Superior temporal gyrus (tissue), 1 donor: ENCODE results near the gene KAZN.

Experiments
- DNase-seq: peaks from one replicate; pipeline ENCODE4 v3.0.0-alpha.2; 2016; ENCODE audit errors: extremely low spot score

The KAZN gene

DNA sequence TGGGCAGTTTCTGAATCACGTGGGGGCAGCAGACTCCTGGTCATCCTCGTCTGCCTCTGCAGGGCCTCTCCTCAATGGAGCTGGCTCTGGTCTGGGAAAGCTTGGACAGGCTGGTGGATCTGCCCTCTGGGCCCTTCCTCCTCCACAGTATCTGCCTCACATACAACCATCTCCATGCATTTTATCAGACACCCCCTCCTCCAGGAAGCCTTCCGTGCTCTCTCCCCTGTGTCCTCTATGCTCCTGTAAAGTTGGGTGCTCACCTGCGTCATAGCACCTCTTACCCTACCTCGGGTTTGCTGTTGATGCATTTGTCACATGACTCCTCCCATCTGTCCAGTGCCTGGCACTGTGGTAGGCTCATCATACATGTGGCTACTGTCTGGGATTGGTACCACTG, 459.3 kb downstream of the KAZN start:
- no peak for DNase-seq

DNA sequence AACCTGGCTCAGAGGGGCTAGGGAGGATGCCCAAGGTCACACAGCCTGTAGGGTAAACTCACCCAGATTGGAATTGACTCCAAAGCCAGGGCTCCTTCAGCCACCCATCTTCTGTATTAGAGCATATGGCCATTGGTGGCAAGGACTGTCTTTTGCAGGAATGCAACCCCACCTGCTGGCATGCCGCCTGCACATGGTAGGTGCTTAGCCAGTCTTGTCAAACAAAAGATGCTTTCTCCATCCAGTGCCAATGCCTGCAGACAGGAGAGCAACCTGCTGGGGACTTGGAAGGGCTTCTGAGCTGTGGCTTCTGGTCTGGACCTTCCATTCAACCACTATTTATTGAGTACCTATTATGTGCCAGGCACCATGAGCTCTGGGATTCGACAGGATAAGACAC, 459.8 kb downstream of the KAZN start:
- no peak for DNase-seq

DNA sequence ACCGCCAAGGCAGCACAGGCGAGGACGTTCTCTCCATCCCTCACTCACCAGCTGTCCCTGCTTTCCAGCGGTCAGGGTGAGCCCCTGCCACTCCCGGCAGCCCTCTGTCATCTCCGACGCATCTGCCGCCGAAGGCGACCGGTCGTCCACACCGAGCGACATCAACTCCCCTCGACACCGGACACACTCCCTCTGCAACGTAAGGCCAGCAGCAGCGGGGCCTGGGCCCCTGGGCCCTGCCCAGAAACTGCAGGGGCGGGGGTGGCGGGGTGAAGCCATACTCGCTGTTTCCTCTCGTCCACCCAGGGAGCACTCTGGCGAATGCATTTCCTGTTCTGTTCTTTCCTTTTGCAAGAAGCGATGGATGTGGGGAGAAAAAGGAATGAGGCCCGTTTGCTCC, 461.6 kb downstream of the KAZN start:
- no peak for DNase-seq

DNA sequence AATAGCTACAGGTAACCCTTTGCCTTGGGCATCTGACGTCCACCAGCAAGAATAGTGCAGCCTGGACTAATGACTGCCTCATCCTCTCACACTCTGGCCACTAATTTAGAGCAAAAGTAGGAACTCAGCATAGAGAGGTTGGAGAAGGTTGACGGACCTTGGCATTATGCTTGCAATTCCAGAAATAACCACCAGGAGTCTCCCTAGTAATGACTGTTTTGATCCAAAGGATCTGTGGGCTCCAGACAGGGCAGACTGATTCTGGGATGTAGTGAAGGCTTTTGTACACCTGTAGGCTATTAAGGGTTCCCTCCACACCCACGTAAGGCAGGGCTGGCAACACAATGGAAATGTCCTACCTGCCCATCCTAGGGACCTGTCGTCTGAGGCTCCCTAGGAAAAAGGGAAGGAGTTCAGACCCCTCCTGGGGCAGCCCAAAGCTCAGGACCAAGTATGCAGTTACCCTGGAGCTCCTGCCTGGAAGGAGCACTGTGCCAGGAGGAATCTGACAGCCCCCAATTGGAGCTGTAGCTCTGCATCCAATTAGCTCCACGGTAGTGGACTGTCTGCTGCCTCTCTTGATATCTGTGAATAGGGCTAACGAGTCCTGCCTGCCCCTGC, 464.1 kb downstream of the KAZN start:
- DNase-seq, result no peak

DNA sequence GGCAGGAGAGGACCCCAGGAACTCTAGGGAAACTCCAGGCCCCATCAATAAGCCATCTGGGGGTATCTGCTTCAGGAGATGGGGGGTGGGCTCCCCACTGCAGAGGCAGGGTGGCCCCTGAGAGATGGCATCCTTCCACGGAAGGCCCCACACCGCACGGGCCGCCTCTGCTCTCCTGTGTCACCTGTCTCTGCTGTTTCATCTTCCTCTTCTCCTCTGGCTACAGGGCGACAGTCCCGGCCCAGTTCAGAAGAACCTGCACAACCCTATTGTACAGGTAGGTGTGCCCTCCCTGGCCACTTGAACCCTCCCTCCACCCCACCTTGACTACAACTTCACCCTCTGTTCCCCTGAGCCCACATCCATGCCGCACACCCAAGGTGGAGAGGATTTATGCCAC, 464.9 kb downstream of the KAZN start:
- DNase-seq, result no peak

DNA sequence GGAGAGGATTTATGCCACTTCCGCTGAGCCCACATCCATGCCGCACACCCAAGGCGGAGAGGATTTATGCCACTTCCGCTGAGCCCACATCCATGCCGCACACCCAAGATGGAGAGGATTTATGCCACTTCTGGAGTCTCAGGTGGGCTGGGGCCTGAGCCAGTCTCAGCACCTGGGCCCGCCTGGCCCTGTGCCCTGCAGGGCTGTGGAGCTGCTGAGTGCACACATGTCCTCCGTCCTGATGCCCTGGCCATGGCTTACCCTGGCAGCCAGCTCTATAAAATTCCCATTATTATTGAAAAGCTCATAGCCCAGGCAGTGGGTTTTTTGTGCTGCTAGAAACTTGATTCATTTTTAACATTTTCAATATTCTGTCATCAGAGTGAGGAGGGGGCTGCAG, 465.3 kb downstream of the KAZN start:
- no peak for DNase-seq

DNA sequence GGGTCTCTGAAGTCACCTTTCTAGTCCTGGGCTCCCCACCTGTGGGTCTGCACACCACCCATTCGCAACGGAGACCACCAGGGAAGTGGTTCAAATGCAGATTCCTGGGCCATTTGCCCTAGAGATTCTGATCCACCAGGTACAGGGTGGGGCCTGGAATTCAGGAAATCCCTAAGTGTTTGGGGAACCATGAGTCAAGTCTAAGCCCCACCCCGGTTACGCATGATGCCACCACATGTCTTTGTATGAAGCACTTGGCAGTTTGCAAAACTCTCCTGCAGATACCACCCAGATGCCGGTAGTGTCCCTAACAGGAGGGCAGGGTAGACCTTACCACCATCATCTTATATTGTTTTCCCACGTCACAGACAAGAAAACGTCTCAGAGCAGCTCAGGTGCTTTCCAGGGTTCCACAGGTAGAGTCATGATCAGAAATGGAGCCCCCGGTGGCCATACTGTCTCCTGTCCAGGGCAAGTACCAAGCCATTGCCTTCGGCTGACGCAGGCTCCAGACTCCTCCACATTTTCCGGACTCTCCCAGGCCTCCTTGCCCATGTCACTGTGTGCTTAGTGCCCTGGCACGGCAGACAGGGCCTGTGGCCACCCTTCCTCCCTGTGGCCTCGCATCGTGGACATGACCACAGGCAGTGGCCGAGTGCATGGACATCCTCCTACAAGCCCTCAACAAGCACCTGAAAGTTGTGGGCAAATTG, 465.9 kb downstream of the KAZN start:
- no peak for DNase-seq

DNA sequence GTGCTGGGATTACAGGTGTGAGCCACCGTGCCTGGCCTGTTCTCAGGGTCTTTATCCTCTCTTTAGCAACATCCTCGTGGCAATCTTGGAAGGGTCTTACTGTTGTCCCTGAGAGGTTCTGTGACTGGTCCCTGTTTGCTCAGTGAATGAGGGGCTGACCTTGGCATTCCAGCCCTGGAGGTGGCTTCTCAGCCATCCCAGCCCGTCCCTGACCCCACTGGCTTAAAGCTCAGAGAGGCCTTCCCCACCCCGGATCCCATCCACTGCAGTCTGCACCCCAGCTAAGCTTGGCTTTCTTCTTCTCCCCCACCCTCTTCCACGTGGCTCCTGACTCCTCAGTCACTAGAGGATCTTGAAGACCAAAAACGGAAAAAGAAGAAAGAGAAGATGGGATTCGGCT, 466.8 kb downstream of the KAZN start:
- DNase-seq, result no peak

DNA sequence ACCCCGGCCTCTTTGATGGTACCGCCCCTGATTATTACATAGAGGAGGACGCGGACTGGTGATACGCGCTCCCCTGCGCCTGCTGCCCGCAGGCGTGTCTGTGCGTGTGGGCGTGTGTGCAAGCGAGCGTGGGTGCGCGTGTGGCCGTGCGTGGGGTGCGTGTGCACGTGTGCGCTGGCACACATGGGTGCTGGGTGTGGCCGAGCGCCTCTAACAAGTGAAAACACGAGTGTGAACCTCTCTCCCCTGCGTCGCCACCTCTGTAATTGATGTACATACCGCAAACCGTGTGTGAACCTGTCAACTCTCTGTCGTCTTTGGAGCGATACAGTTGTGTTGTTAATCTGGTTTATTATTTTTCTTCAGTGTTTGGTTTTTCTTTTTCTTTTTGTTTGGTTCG, 467.3 kb downstream of the KAZN start:
- DNase-seq, result no peak

DNA sequence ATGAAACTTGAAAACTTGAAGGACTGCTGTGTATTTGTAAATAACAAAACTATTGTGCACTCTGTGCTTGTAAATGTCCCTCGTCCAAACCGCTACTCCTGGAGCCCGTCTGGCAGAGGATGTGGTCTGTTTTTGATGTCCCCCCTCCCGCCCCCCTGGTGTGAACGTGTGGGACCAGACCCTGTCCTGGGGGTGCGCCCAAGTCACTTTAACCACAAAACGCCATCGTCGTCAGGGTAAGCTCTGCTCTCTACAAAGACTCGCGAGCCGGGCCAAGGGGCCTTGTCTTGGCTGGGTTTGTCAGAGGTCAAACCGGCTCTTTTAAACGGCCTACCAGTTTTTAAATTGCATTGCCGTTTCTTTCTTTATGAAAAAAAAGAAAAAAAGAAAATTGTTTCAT, 467.7 kb downstream of the KAZN start:
- no peak for DNase-seq

DNA sequence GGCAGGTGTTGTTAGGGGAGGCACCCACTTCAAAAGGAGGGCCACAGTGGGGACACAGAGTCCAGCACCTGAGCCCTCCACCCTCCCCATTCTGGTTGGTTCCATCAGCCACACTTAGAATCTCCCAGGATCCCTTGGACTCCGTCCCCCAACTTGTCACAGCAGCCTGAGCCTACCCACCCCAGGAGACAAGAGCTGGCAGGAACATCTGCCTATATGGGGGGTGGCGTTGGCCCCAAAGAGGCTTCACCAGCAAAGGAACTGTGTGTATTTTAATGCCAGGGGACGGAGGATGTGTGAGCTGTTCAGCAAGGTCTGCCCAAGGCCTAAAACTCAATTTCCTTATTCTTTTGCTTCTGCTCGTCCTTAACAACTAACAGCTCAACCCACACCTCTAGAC, 468.7 kb downstream of the KAZN start:
- no peak for DNase-seq

DNA sequence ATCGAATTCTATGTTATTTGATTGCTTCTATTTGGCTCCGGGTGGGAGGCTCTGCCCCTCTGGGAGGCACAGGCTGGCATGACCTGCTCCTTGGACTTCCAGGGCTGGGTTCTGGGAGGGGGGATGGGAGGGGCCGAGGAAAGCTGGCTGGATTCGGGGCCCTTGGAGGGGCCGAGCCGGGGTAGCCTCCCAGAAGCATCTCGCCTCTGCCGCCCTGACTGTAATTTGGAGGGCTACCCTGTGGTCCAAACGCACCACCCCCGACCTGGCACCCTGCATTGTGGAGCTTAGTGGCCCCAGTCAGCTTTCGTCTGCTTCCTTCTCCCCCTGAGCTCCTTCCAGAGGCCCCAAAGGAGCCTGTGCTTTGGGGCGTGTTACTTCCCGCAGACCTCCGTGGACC, 469.7 kb downstream of the KAZN start:
- no peak for DNase-seq

DNA sequence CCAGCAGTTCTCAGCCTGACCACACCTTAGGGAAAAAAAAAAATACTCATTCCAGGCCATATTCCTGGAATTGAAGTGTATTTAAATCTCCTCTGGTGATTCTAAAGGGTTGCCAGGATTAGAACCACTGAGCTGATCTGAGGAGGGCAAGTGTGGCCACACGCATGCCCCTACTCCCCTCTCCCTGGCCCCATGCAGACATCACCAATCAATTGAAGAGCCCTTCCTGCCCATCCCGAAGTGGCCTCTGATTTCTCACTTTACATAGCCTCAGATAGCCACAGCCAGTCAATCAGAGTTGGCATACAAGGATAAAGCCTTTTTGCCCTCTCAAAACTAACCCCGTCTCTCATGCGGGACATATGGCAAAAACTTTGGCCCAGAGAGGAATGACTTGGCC, 470.5 kb downstream of the KAZN start:
- no peak for DNase-seq

DNA sequence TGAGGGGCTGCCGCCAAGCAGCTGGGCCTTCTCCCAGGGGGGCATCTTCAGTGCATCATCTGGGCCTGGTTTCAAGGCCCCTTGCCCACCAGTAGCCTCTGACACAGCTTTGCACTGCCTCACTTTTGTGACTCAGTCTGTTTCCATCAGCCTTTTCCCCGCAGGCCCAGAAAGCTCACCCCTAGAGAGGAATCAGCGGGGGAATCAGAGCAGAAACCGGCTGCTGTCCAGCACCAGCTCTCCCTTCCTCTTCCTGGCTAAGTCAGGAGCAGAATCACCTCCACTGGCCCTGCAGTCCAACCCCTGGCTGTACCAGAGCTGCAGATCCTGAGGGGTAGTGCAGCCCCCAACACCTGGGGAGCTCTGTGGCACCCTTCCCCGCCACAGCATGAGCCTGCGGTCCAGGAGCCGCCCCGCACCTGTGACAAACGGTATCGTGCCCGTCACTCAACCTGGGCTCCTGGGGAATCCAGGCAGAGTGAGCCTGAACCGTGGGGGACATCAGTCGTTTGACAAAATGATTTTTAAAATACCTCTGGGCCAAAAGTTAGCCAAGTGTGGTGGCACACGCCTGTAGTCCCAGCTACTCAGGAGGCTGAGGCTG, 471.8 kb downstream of the KAZN start:
- no peak for DNase-seq

DNA sequence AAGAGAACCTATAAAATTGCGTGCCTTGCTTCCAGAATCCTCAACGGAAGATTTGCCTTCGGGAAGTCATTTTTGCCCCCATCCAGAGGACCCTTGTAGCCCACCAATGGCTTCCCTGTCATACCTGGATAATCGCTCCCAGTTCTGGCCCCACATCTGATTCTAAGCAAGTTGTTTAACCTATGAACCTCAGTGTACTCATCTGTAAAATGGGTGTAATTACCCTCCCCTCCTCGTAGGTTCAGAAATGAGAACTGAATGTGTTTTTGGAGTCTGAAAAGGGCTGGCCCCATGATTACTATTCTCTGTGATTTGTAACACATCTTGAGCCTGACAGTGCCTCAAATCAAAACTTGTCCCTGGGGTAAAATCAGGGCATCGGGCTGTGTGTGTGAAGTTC, 473.5 kb downstream of the KAZN start:
- DNase-seq, result no peak

DNA sequence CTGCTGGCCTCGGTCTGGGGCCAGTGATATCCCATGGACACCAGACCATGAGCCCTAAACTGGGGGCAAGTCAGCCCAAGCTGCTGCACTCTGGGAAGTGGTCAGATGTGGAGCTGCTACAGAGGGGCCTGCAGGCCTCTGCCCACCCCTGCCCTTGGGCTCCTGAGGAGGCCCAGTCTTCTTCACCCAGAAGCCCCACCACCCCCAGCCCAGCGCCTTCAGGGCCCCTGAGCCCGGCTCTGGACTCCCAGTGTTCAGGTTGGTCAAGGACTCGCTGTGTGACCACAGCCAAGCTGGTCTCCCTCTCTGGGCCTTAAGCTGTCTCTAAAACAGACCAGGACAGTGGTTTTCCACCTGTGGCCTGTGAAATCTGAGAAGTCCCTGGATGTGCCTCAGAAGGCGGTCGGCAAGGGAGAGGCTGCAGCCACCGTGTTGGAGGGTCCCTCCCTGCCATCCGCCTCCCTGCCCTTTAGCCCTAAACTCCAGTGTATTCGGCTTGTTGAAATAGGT, 475.4 kb downstream of the KAZN start:
- DNase-seq, result no peak

DNA sequence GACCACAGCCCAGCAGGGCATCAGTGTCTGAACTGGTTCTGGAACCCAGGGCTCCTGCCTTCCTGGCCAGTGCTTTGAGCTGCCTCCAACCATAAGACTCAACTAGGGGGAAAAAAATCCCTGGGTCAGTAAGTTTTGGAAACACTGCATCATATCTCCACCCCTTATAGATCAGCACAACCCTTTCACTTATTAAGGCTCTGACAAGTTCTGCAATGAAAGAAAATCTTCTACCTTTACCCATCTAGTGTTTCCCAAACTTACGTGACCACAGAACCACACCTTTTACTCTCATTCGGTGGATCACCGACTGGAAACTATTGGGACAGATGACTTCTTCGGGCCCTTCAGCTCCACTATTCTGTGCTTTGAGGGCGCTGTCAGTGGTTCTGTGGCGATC, 476.7 kb downstream of the KAZN start:
- DNase-seq, result no peak

DNA sequence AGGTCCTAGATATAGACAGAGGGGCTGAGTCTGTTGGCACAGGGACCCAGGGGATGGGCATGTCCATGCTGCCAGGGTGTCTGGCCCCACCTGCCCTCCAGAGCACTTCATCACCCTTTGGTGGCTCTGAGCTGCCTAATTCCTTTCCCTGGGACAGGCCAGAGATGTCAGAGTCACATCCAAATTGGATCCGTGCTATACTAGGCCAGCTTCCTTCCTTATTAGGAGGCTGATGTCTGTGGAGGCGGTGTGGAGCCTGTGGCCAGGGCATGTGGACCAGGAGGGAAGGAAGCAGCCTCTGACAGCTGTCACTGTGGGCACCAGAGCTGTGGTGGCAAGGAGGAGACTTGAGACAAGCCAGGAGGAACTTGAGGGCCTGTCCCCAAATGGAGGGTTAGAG, 477.3 kb downstream of the KAZN start:
- no peak for DNase-seq

DNA sequence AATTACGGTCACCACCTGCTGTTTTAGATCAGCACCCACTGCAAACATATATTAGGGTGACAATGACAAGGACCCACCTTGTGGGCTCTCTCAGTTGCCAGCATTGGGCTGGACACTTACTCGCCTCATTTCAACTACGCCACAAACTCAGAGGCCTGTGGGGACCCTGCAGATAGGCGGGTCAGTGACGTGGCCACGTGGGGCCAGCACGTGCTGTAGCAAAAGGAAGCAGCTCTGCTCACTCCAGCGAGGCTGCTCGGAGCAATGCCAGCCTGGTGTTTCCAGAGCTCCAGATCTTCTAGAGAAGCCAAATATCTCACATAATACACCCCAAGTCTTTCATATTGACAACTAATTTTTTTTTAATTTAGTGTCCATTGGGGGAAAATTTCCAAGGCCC, 478.3 kb downstream of the KAZN start:
- no peak for DNase-seq

DNA sequence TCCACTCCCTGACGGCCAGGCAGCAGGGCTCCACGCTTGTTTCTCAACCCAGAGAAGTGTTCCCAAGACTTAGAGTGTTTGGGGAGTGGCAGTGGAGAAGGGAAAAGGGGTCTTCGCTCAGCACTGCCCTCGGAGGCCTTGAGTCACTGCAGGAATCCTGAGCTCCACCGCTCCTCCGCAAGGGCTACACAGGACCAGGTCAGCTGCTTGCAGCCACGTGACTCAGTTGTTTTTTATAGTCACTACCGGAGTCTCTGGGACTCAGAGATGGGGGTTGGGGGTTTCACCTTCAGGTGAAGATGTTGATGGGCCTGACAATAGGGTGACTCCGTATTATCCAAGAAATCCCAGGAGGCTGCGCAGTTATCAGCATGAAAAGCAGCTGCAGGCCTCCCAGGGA, 478.9 kb downstream of the KAZN start:
- DNase-seq, result no peak

DNA sequence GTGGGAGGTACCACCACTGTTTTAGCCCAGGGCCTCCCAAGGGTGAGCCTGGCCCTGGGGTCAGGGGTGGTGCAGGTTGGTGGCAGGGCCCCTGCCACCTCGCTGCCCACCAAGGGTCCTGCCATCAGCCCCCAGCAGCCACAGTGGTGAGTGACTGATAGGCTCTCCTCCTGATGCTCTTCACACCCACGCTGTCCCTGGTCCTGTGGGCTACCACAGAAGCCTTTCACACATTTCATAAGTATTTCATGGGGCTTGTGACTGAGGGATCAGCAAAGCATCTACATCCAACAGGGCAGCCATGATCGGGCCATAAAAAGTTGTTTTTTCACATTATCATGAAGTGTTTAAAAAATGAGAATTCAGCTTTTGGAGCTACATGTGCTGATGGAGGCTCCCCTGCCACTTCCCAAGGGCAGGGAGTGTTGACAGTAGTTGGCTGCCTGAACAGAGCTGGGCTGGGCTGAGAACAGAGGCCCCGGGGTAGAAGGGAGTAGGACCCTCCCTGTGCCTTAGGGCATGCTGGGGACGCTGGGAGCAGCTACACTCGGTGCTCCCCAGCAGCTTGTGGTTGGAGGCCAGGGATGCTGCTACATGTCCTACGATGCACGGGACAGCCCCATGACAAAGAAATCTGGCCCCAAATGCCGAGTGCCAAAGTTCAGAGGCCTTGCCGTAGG, 482.0 kb downstream of the KAZN start:
- no peak for DNase-seq

DNA sequence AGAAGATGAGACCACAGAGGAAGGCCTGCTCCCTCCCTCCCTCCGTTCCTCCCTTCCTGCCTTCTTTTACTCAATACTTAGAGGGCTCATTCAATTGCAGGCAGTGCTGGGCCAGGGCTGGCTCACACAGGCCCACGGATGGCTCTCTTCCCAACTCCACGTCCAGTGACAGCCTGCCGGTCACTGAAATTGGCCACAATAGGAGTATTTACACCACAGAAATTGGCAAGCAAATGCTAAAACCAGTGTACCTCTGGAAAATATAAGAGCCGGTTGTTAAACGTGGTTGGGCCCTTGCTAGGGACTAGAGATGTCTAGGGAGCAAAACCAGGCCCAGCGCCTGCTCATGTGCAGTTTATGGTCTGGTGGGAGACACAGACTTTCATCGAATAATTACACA, 482.6 kb downstream of the KAZN start:
- DNase-seq, result no peak

DNA sequence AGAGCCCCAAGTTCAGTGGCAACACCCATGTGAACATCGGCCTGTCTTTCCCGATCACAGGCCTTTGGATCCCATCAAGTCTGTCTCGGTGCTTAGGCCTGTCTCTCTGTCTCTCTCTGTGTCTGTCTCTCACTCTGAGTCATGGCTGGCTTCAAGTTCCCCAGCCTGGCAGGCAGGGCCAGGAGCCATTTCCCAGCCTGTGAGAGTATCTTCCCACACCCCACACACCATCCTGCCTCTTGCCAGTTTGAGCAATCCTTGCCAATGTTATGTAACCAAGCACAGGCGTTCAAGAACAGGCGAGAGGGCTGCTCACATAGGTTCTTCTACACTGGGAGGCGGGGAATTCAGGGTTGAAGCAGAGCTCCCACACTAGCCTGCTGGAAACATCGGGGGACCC, 485.1 kb downstream of the KAZN start:
- DNase-seq, result no peak
